Fibroblast of mammary gland (primary cell): ENCODE results near the gene RASSF9.

Experiments used
- DNase-seq: peaks from one replicate; pipeline ENCODE4 v3.0.0-alpha.2; 2010; ENCODE audit warnings: low read depth
- H3K4me3 ChIP-seq: 2 replicates; pipeline ENCODE4 v1.5.1; 2011; ENCODE audit warnings: low read depth, mild to moderate bottlenecking, low read length, moderate library complexity; ENCODE audit not compliant: control insufficient read depth
- TF ChIP-seq, protein P1 (sequence below): conservative IDR thresholded peaks from 2 replicates; pipeline ENCODE4 v1.5.1; 2011; ENCODE audit warnings: low read depth, low read length, inconsistent platforms; ENCODE audit not compliant: control insufficient read depth, insufficient read depth

Gene RASSF9

DNA sequence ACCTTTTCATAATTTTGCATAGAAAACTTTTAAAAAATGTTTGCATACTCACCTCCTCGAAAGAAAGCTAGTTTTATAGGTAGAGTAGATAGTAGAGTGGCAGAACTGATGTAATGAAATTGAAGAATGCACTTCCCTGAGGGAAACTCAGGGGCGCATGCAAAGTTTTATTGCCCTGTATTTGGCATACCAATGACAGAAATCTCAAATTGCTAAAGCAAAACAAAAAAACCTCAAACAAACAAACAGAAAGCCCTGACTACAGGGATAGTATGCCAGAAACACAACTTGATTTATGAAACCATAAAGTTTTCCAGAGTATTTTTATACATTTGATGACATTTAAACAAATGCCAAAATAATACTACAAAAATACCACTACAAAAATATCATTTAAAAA, 1.8 kb downstream of the RASSF9 start:
- no peak for DNase-seq
- H3K4me3 ChIP-seq, result no peak overlapping the region
- TF ChIP-seq, protein P1, sequence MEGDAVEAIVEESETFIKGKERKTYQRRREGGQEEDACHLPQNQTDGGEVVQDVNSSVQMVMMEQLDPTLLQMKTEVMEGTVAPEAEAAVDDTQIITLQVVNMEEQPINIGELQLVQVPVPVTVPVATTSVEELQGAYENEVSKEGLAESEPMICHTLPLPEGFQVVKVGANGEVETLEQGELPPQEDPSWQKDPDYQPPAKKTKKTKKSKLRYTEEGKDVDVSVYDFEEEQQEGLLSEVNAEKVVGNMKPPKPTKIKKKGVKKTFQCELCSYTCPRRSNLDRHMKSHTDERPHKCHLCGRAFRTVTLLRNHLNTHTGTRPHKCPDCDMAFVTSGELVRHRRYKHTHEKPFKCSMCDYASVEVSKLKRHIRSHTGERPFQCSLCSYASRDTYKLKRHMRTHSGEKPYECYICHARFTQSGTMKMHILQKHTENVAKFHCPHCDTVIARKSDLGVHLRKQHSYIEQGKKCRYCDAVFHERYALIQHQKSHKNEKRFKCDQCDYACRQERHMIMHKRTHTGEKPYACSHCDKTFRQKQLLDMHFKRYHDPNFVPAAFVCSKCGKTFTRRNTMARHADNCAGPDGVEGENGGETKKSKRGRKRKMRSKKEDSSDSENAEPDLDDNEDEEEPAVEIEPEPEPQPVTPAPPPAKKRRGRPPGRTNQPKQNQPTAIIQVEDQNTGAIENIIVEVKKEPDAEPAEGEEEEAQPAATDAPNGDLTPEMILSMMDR, result no peak

DNA sequence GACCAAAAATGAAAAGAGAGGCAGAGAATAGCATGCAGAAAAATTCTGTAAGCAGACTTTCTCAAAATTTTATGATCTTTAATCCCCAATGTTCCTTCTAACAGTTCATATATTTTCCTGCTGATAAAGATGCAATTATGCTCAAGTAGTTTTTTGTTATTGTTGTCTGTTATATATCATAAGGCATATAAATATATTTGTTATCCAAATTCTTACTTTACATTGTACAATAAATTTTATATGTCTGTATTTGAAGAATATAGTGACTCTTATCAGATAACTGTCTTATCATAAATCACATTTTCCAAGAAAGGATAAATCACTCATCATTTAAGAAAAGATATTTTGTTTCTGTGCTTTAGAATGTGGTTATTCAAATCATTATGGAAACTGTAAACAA, 2.6 kb downstream of the RASSF9 start:
- H3K4me3 ChIP-seq, result no peak overlapping the region
- TF ChIP-seq, protein P1, result no peak
- DNase-seq, result no peak

DNA sequence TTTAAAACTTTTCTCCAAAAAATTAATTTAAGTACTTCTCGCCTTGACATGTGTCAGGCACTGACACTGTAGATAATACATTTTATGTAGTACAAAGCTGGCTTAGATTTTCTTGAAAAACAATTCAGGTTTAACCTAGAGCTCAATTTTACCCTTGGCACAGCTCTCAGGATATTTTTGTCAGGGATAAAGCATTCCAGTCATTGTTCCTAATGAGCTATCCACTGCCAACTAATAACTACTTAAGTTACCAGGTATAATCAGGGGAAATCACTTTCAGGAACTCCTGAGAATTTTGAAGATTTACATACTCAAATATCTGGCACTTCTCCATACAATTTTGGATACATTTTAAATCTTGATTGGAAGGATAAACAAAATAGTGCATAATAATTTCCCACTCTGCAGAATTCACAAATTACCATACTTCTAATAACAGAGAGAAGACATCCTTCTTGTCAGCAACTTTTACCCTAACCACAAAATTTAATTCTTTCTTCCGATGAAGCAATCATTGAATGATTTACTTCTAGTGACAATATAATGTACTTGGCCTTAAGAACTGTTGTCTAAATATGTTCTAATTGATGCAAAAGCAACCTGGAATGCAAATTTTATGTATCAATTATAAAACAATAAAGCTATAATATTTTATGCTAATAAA, 4.8 kb downstream of the RASSF9 start:
- peak; percentile 13 for DNase-seq
- TF ChIP-seq, protein P1, result no peak
- H3K4me3 ChIP-seq, result no peak overlapping the region

DNA sequence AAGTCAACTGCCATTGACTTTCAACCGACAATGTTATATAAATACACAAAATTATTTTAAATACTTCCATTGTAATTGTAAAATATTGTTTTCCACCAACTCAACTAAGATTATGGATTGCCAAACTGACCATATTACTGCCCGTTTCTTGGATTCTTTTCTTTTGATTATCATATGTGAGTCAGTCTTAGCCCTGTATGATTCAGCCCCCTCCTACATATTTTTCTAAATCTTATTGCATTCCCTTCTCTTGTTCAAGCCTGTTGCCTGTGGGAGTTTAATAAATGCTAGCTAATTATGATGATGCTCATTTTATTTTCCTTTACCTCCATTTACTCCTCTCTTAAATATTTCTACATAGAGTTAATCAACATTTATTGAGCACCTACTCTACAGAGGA, 6.8 kb downstream of the RASSF9 start:
- no peak overlapping the region for H3K4me3 ChIP-seq
- DNase-seq, result peak; percentile 66
- TF ChIP-seq, protein P1, result no peak

DNA sequence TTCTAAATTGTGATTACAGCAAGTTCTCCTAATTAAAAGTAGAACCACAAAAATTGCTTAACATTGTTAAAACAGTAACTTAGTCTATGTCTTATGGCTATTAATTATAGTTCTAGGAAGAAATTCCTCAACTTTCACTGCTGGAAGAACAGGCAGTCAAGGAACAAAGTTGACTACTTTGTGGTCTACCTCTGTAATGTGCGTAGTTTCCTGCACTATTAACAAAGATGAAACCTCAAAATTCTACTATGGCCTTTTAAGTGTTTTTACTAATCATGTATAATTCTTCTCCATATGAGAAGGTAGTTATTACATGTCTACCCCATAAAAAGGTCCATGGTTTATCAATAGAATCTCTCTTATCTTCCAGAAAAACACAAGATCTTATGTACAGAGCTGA, 7.6 kb downstream of the RASSF9 start:
- TF ChIP-seq, protein P1, result no peak
- H3K4me3 ChIP-seq, result no peak overlapping the region
- no peak for DNase-seq

- TF ChIP-seq, protein P1, result no peak
- peak; percentile 15 for DNase-seq
- no peak overlapping the region for H3K4me3 ChIP-seq
Measured at GRCh38 chr12:85825746-85826145, 10.5 kb downstream of the RASSF9 start.

DNA sequence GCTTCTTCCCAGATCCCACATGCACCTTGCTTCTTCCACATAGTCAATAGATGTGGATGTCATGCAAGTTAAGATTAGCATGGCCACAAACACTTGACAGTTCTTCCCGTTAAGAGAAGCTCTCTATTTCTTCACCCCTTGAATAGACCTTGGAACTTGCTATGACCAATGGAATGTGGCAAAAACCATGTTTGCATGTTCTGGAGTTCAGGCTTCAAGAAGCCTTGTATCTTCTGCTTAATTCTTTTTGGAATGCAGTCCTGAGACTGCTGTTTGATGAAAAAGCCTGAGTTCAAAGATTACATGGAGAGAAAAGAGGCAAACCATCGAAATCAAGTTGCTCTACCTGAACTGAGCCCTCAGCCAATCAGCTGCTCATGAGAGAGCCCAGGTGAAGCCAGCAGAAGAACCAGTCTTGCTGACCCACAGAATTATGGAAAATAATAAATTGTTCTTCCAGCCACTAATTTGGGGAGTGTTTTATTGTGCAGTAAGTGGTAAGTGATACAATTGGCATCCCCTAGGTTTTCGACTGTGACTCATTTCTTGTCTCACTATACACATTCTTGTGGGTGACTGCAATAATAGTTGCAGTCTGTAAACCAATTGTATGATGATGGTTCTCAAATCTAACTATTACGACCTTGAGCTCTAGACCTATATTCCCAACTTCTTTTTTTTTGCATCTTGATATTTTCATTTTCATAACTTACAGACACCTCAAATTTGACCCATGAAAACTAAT, 12.6 kb downstream of the RASSF9 start:
- TF ChIP-seq, protein P1, result no peak
- peak; percentile 67 for DNase-seq
- no peak overlapping the region for H3K4me3 ChIP-seq
